Measurements from ENCODE around the gene RNF150. TPM values are rescaled to one million over a fixed set of nuclear protein-coding genes. Genes with fewer than 3 reads are reported as not detected.
"Not testable (repeated sequence)": the region's sequence is repeated elsewhere in the genome, so short reads cannot be mapped to it uniquely, and the experiment has no call there.

RNF150 gene
- total RNA-seq, 1 donor from 2014 or later: 14.8 TPM

GRCh38 chr4:141174457-141174856, 41.2 kb upstream of the RNF150 start:
- Mint-ChIP-seq H3K4me3 (ENCODE audit: unreplicated experiment) (no peak overlapping the region), H3K4me1 (ENCODE audit: low read depth) (no peaks in the 10 kb centered on the region), H3K36me3 (ENCODE audit: low read depth) (no peaks in the 10 kb centered on the region), H3K27me3 (ENCODE audit: low read depth) (peaks cover 28% of the 10 kb centered on the region), H3K27ac (ENCODE audit: unreplicated experiment) (no peak overlapping the region), H3K9me3 (ENCODE audit: low read depth) (no peaks in the 10 kb centered on the region)
- no peak for DNase-seq (ENCODE audit: low spot score)
- no peak for TF ChIP-seq CTCF (IDR thresholded peaks at IDR 0.05)

GRCh38 chr4:141170671-141171070, 37.4 kb upstream of the RNF150 start:
- Mint-ChIP-seq H3K27me3 (ENCODE audit: low read depth) (peaks cover 36% of the 10 kb centered on the region), H3K4me1 (ENCODE audit: low read depth) (no peaks in the 10 kb centered on the region), H3K36me3 (ENCODE audit: low read depth) (no peaks in the 10 kb centered on the region), H3K9me3 (ENCODE audit: low read depth) (peaks cover 18% of the 10 kb centered on the region), H3K4me3 (ENCODE audit: unreplicated experiment) (no peak overlapping the region), H3K27ac (ENCODE audit: unreplicated experiment) (no peak overlapping the region)
- DNase-seq (ENCODE audit: low spot score): no peak
- no peak for TF ChIP-seq CTCF (IDR thresholded peaks at IDR 0.05)

- Mint-ChIP-seq H3K4me3 (ENCODE audit: unreplicated experiment) (no peak overlapping the region), H3K27me3 (ENCODE audit: low read depth) (peaks cover 40% of the 10 kb centered on the region), H3K36me3 (ENCODE audit: low read depth) (no peaks in the 10 kb centered on the region), H3K4me1 (ENCODE audit: low read depth) (no peaks in the 10 kb centered on the region), H3K9me3 (ENCODE audit: low read depth) (peaks cover 18% of the 10 kb centered on the region), H3K27ac (ENCODE audit: unreplicated experiment) (no peak overlapping the region)
- no peak for TF ChIP-seq CTCF (IDR thresholded peaks at IDR 0.05)
- no peak for DNase-seq (ENCODE audit: low spot score)
These were observed 36.1 kb upstream of the RNF150 start for GRCh38 chr4:141169391-141169790.

- not testable (repeated sequence) for H3K36me3 Mint-ChIP-seq (ENCODE audit: low read depth); H3K27ac Mint-ChIP-seq (ENCODE audit: unreplicated experiment); H3K4me3 Mint-ChIP-seq (ENCODE audit: unreplicated experiment); H3K4me1 Mint-ChIP-seq (ENCODE audit: low read depth); DNase-seq (ENCODE audit: low spot score)
- H3K27me3 Mint-ChIP-seq (ENCODE audit: low read depth): peaks cover 43% of the 10 kb centered on the region
- peaks cover 24% of the 10 kb centered on the region for H3K9me3 Mint-ChIP-seq (ENCODE audit: low read depth)
These were observed 31.7 kb upstream of the RNF150 start for GRCh38 chr4:141165001-141165400.

GRCh38 chr4:141159027-141159426, 25.8 kb upstream of the RNF150 start:
- no peaks in the 10 kb centered on the region for H3K4me1 Mint-ChIP-seq (ENCODE audit: low read depth)
- H3K4me3 Mint-ChIP-seq (ENCODE audit: unreplicated experiment): no peak overlapping the region
- TF ChIP-seq CTCF (IDR thresholded peaks at IDR 0.05): no peak
- peaks cover 7% of the 10 kb centered on the region for H3K27me3 Mint-ChIP-seq (ENCODE audit: low read depth)
- no peaks in the 10 kb centered on the region for H3K36me3 Mint-ChIP-seq (ENCODE audit: low read depth)
- no peak overlapping the region for H3K27ac Mint-ChIP-seq (ENCODE audit: unreplicated experiment)
- H3K9me3 Mint-ChIP-seq (ENCODE audit: low read depth): peaks cover 6% of the 10 kb centered on the region
- DNase-seq (ENCODE audit: low spot score): no peak

GRCh38 chr4:141158219-141158618, 24.9 kb upstream of the RNF150 start:
- no peak overlapping the region for H3K4me3 Mint-ChIP-seq (ENCODE audit: unreplicated experiment)
- H3K36me3 Mint-ChIP-seq (ENCODE audit: low read depth): no peaks in the 10 kb centered on the region
- H3K27me3 Mint-ChIP-seq (ENCODE audit: low read depth): peaks cover under 1% of the 10 kb centered on the region
- no peak for DNase-seq (ENCODE audit: low spot score)
- H3K4me1 Mint-ChIP-seq (ENCODE audit: low read depth): no peaks in the 10 kb centered on the region
- H3K27ac Mint-ChIP-seq (ENCODE audit: unreplicated experiment): no peak overlapping the region
- H3K9me3 Mint-ChIP-seq (ENCODE audit: low read depth): peaks cover 6% of the 10 kb centered on the region
- peak; percentile 89 for TF ChIP-seq CTCF (IDR thresholded peaks at IDR 0.05)
